GM19043 (cell line): ENCODE data around the gene LACTBL1.

Source experiments
- ATAC-seq: cut with Tn5 transposase; IDR thresholded peaks from one replicate; pipeline ENCODE4 v1.9.1; 2021; ENCODE audit warnings: low read depth; ENCODE audit not compliant: unreplicated experiment

The LACTBL1 gene

DNA sequence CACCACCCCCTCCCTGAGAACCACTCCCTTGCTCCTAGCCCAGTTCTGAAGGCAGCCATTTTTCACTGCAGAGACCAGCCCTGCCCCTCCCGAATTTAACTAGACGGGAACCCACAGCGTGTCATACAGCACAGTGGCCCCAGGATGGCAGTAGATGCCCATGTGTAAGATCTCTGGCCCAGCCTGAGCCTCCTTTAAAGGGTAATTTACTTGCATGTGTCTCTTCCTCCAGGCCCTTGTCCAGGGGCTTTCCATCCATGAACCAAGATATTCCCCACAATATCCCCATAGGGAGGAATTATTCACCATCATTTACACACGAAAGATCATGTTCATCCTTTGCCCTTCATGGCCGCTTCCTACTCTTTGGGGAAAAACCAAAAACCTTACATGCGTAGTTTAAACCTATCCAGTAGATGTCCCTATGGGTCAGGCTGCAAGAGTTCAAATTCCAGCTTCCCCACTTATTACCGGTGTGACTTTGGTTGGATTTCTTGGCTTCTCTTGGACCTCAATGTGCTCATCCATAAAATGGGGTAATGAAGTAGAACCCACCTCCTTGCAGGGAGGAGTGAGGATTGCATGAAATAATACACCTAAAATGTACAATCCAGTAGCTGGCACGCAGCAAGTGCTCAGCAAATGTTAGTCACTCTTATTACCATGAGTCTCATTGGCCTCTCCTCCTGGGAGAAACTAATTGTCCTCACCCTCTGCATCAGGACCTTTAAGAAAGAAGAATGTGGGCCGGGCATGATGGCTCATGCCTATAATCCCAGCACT is 4.0 kb upstream of the LACTBL1 start:
- no peak for ATAC-seq

DNA sequence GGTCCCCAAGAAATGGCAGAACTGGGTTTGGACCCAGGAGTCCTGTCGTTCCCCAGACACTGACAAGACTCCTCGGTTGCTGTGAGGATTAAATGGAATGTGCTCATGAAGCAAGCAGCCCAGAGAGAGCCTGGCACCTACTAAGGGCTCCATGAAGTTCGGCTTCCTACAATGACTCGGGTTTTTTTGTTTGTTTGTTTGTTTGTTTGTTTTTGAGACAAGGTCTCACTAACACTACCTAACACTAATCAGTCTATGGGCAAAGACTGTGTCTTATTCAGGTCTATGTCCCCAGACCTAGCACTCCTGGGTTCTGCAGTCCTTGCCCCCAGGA is 3.4 kb upstream of the LACTBL1 start:
- no peak for ATAC-seq

DNA sequence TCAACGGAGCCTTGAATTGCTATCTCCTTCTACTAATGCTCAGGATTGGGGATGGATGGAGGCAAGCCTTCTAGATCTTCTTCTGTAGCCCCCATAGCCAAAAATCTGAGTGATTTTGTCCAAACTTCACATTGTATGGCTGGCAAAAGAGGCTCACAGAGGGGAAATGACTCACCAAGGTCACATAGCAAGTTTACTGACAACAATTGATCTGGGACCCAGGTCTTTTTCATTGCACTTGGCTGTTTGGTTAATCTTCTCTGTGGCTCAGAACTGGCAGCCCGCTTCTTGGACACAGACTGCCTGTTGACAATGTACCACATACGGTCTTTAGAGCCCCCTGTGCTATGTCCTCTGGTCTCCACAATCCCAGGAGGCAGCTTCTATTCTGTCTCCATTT is 3.0 kb upstream of the LACTBL1 start:
- ATAC-seq, result no peak

DNA sequence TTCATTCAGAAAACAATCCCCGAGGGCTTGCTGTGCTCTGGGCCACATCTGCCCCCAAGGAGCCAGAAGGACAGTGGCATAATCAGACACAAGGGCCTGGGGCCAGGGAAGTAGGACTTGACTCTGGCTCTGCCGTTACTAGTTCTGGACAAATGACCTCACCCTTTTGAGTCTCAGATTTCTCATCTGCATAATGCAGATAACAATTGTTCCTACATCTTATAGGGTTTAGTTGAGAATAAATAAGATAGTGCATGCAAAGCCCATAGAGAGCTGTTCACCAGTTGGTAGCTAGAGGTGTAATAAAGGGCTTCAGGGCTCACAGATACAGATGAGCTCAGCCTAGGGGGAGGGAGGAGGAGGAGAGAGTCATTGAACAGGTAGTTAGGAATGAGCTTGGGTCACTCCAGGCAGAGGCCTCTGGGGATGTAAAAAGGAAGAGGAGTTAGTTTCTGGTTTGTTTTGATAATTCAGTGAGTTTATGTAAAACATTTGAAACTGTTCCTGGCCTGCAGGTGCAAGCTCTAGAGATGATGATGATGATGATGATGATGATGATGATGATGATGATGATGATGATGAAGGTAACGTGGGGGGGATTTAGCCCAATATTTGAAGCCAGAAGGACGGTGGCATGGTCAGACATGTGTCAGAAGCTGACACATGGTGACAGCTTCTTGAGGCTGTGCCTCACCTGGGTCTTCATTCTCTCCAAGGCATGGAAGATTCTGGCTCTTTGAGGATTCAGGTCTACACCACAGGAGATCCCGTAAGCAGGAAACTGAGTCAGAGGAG is 858 bp downstream of the LACTBL1 start:
- ATAC-seq, result no peak

GRCh38 chr1:22971161-22971560 is 1.5 kb downstream of the LACTBL1 start:
- no peak for ATAC-seq

- ATAC-seq, result no peak
These were observed 2.6 kb downstream of the LACTBL1 start for GRCh38 chr1:22970096-22970495.

- ATAC-seq, result no peak
These were observed 3.4 kb downstream of the LACTBL1 start for GRCh38 chr1:22969304-22969709.

DNA sequence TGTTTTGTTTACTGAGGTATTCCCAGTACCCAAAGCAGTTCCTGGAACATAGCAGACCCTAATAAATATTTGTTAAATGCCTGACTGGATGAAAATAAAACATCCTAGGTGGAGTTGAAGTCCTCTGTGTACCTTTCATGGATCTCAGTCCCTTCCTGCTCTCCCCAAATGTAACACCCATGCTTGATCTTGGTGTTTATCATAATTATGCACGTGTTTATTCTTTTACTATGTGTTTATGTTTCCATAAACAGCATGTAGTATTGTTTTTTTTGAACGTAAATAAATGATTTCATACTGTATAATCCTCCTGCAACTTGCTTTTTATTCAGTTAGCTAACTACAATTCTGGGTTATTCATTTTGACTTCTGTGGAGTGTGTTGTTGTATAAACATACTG is 4.8 kb downstream of the LACTBL1 start:
- no peak for ATAC-seq

DNA sequence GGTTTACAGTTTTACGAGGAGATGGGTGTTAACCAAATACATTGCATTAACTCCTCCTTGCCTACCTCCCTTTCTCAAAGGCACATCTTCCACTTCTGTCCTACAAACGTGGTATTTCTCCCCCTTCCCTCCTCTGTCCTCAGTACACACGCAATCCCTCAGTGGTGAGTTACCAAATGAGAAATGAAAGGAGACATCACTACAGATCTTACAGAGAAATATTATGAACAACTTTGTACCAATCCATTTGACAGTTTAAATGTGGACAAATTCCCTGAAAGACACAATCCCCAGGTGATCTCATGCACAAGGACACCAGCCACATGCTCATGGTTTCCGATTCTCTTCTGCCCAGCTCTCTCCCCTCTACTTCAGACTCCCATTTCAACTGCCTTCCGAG is 6.4 kb downstream of the LACTBL1 start:
- no peak for ATAC-seq

- ATAC-seq, result no peak
These were observed 9.5 kb downstream of the LACTBL1 start for GRCh38 chr1:22963044-22963677.

- ATAC-seq, result no peak
These were observed 10.1 kb downstream of the LACTBL1 start for GRCh38 chr1:22962558-22962957.

DNA sequence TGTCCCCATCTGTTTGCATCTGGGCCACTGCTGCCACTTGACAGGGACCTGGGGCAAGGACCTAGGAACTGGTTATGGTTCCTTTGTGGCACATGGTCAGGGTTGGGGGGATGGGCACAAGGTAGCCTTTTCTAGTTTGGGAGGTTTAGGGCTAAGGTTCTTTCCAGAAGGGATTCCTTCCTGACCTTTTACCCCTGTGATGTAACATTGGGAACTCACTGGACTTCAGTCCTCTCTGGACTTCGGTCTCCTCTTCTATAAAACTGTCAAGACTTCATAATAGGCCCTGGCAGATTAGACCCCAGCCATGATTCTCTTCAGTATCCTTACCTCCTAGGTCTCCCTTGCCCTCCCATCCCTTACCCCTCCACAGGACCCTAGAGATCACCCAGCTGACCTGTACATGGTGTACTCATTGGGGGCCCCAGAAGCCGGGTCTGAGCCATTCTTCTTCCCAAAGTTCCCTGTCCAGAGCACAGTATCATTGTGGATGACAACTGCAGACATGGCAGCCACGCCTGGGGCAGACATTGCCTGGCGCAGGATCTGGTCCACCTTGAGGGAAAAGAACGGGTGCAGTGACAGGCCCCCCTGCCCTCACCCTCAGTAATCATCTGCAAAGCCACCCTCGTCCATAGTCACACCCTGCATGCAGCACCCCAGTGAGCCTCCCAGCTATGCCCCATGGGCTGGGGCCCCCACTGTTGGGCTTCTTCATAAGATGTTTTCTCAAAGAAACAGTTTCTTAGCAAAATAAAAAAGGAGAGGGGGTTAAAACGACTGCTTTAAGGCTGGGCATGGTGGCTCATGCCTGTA is 12.9 kb downstream of the LACTBL1 start:
- ATAC-seq, result no peak

GRCh38 chr1:22958556-22958955 is 14.1 kb downstream of the LACTBL1 start:
- no peak for ATAC-seq

DNA sequence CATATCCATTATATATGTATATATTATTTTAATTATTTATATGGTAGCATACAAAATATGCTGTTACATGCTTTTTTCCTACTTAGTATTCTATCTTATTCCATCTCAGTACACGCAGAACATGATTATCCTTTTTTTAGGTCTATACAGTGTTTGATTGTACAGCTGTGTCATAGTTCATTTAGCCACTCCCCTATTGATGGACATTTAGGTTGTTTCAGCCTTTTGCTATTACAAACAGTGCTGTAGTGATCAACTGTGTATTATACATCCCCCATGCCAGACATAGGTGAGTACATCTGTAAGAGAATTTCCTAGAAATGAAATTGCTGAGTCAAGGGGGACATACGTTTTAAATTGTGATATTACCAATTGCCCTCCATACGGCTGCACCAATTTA is 15.6 kb downstream of the LACTBL1 start:
- no peak for ATAC-seq

GRCh38 chr1:22955146-22955545 is 17.5 kb downstream of the LACTBL1 start:
- no peak for ATAC-seq

DNA sequence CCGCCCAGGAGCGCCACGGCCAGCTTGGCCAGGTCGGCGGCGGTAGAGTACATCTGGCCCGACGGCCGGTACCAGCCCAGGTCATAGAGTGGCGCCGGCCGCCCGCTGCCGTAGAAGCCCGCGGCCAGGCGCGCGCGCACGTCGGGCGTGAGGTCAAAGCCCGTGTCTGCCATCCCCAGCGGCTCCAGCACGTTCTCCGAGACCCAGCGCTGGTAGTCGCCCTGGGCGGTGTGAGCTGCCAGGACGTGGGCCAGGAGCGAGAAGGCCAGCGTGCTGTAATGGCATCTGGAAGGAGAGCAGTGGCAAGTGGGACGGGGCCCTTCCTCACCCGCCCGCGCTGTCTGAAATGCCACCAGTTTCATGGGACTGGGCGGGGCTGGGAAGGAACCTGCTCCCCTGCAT is 18.9 kb downstream of the LACTBL1 start:
- no peak for ATAC-seq

GRCh38 chr1:22953057-22953739 is 19.5 kb downstream of the LACTBL1 start:
- ATAC-seq, result no peak

GRCh38 chr1:22952694-22953056 is 20.0 kb downstream of the LACTBL1 start:
- ATAC-seq, result no peak

GRCh38 chr1:22951796-22952195 is 20.9 kb downstream of the LACTBL1 start:
- ATAC-seq, result no peak

DNA sequence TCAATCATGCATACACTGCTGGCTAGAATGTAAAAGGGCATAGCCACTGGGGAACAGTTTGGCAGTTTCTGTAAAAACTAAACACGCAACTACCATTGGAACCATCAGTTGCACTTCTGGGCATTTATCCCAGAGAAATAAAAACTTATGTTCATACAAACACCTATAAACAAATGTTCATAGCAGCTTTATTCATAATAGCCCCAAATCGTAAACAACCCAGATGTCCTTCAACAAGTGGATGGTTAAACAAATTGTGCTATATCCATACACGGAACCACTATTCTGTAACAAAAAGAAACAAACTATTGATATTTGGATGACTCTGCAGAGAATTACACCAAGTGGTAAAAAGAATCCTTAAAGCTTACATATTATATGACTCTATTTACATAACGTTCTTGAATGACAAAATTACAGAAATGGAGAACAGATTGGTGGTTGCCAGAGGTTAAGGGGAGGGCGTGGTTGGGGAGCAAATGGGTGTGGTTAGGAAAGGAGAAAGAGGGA is 22.8 kb downstream of the LACTBL1 start:
- no peak for ATAC-seq
